ENCODE data around the gene KRTAP1-1.
"Not testable (repeated sequence)": the region's sequence is repeated elsewhere in the genome, so short reads cannot be mapped to it uniquely, and the experiment has no call there.

KRTAP1-1 gene

GRCh38 chr17:41012326-41013120 lies 28.7 kb downstream of the KRTAP1-1 start:
- DNase-seq (ENCODE audit: low spot score), result no peak

DNA sequence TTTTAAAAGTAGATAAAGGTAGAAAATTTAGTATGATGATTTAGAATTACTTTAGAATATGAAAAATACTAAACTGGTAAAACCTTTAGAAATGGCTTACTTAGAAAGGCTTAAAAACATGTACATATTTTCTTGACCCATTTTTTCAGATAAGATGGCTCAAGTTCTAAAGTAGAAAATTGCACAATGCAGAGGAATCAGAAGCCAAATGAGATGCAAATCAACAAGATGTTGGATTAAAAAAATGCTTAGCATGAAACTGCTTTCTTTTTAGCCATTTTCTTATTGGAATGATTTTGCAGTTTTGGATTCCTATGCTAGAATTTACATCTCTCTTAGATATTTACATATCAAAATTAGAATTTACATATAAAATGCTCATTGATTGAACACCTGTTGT lies 30.8 kb downstream of the KRTAP1-1 start:
- DNase-seq (ENCODE audit: low spot score), result no peak

- no peak for DNase-seq (ENCODE audit: low spot score)
Measured at GRCh38 chr17:41009936-41010335, 31.3 kb downstream of the KRTAP1-1 start.

- DNase-seq (ENCODE audit: low spot score), result no peak
Measured at GRCh38 chr17:41009301-41009760, 31.9 kb downstream of the KRTAP1-1 start.

DNA sequence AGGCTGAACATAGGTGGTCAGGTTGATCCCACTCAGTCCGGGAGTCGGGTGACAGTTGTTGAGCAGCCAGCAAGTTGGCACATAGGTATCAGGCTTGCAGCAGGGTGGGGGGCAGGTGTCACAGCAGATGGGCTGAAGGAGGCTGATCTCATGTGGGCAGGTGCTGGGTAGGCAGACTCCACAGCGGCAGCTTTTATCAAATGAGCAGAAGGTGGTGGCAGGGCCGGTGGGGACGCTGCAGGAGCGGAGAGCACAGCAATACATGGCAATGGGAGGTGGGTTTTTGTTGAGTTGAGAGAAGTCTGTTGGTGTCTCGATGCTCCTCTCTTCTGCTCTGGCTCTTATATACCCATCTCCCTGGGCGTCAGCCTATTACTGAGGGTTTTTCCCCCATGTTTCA lies 32.4 kb downstream of the KRTAP1-1 start, which contains the start of gene KRTAP3-1:
Gene KRTAP3-1 (minus strand): TSS at position 318 of the 400 bp plus-strand sequence. CDS start 54 bp downstream, at position 264.
- DNase-seq (ENCODE audit: low spot score), result no peak

- no peak for DNase-seq (ENCODE audit: low spot score)
Measured at GRCh38 chr17:41004397-41004796, 36.9 kb downstream of the KRTAP1-1 start.

DNA sequence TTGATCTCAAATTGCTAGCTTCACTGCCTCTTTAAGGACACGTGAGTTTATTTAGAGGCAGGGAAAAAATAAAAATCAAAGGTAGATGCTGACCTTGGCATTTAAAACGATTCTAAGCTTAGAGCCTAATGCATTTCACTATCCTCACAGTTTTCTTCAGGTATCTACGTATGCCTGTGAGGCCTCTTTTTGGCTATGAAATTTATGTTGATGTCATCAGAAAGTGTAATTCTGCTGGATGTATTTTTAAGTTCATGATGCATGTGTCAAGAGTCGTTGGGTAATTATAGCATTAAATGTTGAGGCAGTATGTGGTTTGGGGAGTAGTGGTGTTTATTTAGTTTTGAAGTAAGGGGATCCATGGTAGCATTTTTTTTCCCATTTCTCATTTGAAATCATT lies 37.3 kb downstream of the KRTAP1-1 start:
- no peak for DNase-seq (ENCODE audit: low spot score)

GRCh38 chr17:41002814-41003213 lies 38.4 kb downstream of the KRTAP1-1 start:
- no peak for DNase-seq (ENCODE audit: low spot score)

DNA sequence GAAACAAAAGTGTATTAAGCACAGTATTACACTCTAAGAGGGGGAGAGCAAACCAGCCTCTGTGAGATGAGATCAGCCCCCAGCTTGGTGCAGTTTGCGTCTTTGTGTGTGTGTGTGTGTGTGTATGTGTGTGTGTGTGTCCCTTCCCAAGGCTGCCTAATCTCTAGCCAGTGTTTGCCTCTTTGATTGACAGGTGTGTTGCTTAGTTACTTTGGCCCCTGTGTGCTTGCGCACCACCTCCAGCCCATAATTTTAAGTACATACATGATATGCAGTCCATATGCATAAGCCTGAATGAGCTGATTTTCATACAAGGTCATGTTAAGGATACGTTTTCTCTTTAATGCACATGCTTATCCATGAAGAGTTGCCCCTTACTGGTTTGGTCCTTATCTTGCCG lies 39.5 kb downstream of the KRTAP1-1 start:
- DNase-seq (ENCODE audit: low spot score), result no peak

- not testable (repeated sequence) for DNase-seq (ENCODE audit: low spot score)
Measured at GRCh38 chr17:40999563-40999962, 41.7 kb downstream of the KRTAP1-1 start, which contains the start of gene KRTAP3-2. Gene KRTAP3-2, minus strand, starts transcription at chr17:40999906. Its CDS starts 53 bp downstream, at chr17:40999853.

GRCh38 chr17:40997361-40997760 lies 43.9 kb downstream of the KRTAP1-1 start:
- no peak for DNase-seq (ENCODE audit: low spot score)

DNA sequence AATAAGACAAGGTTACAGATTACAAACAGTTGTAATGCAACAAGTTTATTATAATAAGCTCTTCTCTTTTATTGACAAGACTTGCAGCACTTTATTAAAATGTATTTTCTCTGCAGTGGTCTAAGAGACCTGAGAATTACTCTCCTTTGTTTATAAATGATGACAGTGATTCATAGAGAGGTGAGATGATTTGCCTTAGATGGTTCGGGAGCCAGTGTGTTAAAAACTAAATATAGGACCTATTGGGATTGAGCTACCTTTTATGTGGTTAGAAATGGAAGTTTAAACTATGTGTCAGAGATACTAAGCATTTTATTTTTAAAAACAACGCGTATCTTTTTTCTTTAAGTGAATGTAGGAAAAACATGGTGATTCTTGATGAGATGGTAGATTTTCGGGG lies 44.4 kb downstream of the KRTAP1-1 start:
- DNase-seq (ENCODE audit: low spot score), result no peak

DNA sequence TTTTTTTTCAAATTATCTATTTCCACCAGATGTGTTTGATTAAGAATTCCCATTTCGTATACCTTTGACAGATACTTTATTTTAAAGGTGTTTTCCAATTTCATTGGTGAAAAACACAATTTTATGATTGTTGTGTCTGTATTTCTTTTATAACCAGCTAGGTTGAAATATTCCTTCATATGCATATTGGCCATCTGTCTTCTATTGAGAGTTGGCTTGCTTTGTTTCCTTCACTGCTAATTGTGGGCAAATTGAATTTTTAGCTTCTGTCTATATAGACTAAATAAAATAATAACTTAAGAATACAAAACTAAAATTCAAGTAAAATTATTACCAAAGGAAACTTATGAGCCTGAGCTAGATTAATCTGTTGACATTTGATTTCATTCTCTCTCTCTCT lies 46.1 kb downstream of the KRTAP1-1 start:
- no peak for DNase-seq (ENCODE audit: low spot score)

- DNase-seq (ENCODE audit: low spot score), result no peak
Measured at GRCh38 chr17:40993839-40994238, 47.4 kb downstream of the KRTAP1-1 start, which contains the start of gene KRTAP3-3. Gene KRTAP3-3, minus strand, starts transcription at chr17:40994164. Its CDS starts 67 bp downstream, at chr17:40994097.

DNA sequence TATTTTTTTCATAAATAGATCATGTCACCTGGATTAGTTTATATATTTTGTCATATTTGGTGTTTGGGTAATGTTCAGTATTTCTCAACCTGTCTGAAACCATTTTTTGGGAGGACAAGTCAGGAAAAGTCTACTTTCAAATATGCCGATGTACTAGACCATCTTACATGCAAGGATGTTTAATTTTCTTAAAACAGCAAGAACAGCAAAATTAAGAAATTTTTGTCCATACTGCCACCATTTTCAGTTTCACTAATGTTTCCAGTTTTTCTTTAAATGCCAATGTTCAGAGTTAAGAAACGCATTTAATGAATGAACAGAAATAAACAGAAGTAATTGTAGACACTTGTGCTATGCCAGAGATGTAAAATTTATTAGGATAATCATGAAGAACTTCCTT lies 48.2 kb downstream of the KRTAP1-1 start:
- no peak for DNase-seq (ENCODE audit: low spot score)

GRCh38 chr17:40992666-40993065 lies 48.6 kb downstream of the KRTAP1-1 start:
- no peak for DNase-seq (ENCODE audit: low spot score)
